GM12875 (cell line): ENCODE measurements around the gene ACSF2.
"Not testable (repeated sequence)": the region's sequence is repeated elsewhere in the genome, so short reads cannot be mapped to it uniquely, and the experiment has no call there.

Source experiments
- H3K4me3 ChIP-seq: one replicate; pipeline ENCODE4 v1.5.1; 2011; ENCODE audit warnings: low read depth, low read length, control low read depth
- TF ChIP-seq, protein P1 (sequence below): IDR thresholded peaks from 2 replicates; pipeline ENCODE4 v1.5.1; 2011; ENCODE audit warnings: low read depth, mild to moderate bottlenecking, control low read depth, inconsistent platforms, low read length, moderate library complexity, borderline replicate concordance; ENCODE audit not compliant: insufficient read depth

The ACSF2 gene

DNA sequence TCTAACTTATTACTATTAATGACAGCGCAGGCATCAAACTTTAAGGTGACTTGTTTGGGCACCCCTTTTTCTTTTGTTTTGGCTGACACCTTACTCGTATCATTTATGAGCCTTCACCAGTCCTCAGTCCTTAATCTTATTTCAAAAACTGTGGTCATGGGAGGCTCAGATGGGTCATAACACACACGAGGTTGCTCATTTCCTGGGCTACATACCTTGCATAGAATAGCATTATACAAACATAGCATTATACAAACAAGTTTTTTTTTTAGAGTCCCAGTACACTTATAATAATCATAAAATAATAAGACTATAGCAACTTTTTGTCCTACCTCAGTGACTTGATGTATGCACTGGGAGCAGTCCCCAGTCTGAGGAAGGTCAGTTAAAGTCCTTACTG is 11.2 kb upstream of the ACSF2 start:
- TF ChIP-seq, protein P1, sequence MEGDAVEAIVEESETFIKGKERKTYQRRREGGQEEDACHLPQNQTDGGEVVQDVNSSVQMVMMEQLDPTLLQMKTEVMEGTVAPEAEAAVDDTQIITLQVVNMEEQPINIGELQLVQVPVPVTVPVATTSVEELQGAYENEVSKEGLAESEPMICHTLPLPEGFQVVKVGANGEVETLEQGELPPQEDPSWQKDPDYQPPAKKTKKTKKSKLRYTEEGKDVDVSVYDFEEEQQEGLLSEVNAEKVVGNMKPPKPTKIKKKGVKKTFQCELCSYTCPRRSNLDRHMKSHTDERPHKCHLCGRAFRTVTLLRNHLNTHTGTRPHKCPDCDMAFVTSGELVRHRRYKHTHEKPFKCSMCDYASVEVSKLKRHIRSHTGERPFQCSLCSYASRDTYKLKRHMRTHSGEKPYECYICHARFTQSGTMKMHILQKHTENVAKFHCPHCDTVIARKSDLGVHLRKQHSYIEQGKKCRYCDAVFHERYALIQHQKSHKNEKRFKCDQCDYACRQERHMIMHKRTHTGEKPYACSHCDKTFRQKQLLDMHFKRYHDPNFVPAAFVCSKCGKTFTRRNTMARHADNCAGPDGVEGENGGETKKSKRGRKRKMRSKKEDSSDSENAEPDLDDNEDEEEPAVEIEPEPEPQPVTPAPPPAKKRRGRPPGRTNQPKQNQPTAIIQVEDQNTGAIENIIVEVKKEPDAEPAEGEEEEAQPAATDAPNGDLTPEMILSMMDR: no peak
- H3K4me3 ChIP-seq: no peak overlapping the region

- not testable (repeated sequence) for H3K4me3 ChIP-seq
These were observed 6.4 kb upstream of the ACSF2 start for GRCh38 chr17:50419577-50419976.

GRCh38 chr17:50420419-50421112 is 5.5 kb upstream of the ACSF2 start:
- no peak overlapping the region for H3K4me3 ChIP-seq
- TF ChIP-seq, protein P1: no peak

GRCh38 chr17:50421308-50422051 is 4.5 kb upstream of the ACSF2 start:
- no peak overlapping the region for H3K4me3 ChIP-seq
- TF ChIP-seq, protein P1: no peak

GRCh38 chr17:50422738-50423137 is 3.3 kb upstream of the ACSF2 start:
- no peak overlapping the region for H3K4me3 ChIP-seq
- TF ChIP-seq, protein P1: no peak

DNA sequence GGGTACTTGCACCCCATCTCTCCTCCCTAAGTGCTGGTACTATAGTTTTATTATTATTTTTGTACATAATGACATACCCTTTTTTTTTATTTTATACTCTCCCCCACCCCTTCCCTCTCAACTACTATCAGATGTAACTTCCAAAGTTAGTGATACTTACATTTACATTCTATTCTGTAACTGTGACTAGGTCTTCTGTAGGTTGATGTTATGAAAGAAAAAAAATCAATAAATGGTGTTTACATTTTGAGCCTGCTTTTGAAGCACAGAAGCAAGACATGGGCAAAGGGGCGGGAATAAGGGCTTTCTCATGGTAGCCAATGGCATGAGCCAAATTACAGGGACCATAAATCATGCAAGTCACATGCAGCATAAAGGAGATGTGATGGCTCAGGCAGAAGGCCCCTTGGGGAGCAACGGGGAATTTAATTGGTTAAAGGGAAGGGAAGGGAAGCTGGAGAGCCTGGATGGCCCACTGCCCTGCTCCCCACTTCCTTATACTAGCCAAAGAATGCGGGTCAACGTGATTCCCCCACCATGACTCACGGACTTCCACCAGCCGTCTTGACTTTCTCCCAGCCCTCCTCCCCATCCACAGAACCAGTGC is 2.4 kb upstream of the ACSF2 start:
- H3K4me3 ChIP-seq: no peak overlapping the region
- TF ChIP-seq, protein P1: no peak

DNA sequence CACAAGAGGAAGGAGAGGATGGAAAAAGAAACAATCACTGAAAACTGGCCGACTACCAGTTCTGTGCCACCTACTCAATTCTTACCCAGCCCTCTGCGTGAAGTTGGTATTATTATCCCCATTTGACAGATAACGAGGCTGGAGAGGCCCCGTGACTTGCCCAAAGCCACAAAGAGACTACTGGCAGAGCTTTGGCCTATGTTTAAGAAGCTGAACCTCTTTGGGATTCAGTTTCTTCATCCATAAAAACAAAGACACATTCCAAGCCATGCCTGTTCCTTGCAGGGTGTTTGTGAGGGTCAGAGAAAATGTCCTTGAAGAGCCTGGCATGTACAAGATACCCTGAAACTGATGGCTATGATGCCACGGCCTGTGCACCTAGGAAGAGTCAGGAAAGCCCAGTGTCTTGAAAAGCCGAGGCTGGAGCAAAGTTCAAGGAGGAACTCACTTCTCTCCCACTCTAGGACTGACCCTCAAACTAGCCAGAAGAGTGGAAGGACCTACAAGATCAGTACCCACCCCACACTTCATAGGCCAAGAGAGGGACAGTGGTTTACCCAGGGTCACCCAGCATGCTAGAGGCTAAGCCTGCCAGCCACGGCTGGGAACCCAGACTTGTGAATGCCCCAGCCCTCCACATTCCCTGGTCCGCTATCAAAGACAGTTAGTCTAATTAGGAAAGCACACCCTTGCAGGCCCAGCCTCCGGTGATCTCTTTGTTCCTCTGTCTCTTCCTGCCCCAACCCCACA is 1.6 kb upstream of the ACSF2 start:
- no peak overlapping the region for H3K4me3 ChIP-seq
- TF ChIP-seq, protein P1: no peak
